ENCODE data around the gene ITPK1.

DNA sequence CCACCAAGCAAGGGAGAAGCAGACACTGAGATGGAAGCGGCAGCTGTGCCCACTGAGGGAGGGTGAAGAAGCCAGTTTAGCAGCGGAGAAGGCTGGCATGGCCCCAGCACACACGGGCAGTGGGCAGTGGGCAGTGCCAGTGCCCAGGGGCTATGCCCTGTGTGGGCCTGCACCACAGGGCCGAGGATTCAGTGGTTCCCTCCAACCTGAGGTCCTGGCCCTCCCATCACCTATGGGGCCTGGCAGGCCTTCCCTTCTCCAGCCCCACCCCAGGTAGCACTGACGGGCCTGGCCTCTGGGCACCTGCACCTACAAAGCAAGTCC is 81.1 kb downstream of the ITPK1 start:
- TF ChIP-seq, protein P1, sequence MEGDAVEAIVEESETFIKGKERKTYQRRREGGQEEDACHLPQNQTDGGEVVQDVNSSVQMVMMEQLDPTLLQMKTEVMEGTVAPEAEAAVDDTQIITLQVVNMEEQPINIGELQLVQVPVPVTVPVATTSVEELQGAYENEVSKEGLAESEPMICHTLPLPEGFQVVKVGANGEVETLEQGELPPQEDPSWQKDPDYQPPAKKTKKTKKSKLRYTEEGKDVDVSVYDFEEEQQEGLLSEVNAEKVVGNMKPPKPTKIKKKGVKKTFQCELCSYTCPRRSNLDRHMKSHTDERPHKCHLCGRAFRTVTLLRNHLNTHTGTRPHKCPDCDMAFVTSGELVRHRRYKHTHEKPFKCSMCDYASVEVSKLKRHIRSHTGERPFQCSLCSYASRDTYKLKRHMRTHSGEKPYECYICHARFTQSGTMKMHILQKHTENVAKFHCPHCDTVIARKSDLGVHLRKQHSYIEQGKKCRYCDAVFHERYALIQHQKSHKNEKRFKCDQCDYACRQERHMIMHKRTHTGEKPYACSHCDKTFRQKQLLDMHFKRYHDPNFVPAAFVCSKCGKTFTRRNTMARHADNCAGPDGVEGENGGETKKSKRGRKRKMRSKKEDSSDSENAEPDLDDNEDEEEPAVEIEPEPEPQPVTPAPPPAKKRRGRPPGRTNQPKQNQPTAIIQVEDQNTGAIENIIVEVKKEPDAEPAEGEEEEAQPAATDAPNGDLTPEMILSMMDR (IDR thresholded peaks at IDR 0.05) = no peak
- no peak for TF ChIP-seq POLR2A (IDR thresholded peaks at IDR 0.05)

Measured in prostate gland (tissue), 2 donors.